ENCODE results near the gene NHLRC4. TPM values are rescaled to one million over a fixed set of nuclear protein-coding genes. Genes with fewer than 3 reads are reported as not detected.

Gene NHLRC4
- total and polyA plus RNA-seq, 2 of the 13 experiments (the other 11 are each of a cell fraction or from before 2014, with no cell fraction given): 0.40 to 0.59 TPM

GRCh38 chr16:533391-534123, 33.2 kb upstream of the NHLRC4 start (continued):
- TF ChIP-seq THAP7 (CRISPR knock-in tag; IDR thresholded peaks at IDR 0.05): no peak
- no peak for TF ChIP-seq NCOA5 (CRISPR knock-in tag; IDR thresholded peaks at IDR 0.05)
- TF ChIP-seq ZNF792 (CRISPR knock-in tag; IDR thresholded peaks at IDR 0.05): no peak
- no peak for TF ChIP-seq TBL1XR1 (IDR thresholded peaks at IDR 0.05; ENCODE audit: borderline replicate concordance, low read length, partially characterized antibody)
- no peak for TF ChIP-seq ZNF253 (CRISPR knock-in tag; IDR thresholded peaks at IDR 0.05; ENCODE audit: borderline replicate concordance)
- TF ChIP-seq ZMYM4 (CRISPR knock-in tag; IDR thresholded peaks at IDR 0.05): no peak
- 0 out of 2 replicates have a peak, but pooled peaks have one; percentile 42 for TF ChIP-seq SMAD3 (CRISPR knock-in tag; IDR thresholded peaks at IDR 0.05)
- no peak; the same call in 1 of the 2 replicates for TF ChIP-seq ZSCAN29 (CRISPR knock-in tag; conservative IDR thresholded peaks at IDR 0.05)
- TF ChIP-seq ZNF20 (CRISPR knock-in tag; IDR thresholded peaks at IDR 0.05): no peak
- no peak for TF ChIP-seq ZNF256 (CRISPR knock-in tag; conservative IDR thresholded peaks at IDR 0.05)
- TF ChIP-seq, protein P1, sequence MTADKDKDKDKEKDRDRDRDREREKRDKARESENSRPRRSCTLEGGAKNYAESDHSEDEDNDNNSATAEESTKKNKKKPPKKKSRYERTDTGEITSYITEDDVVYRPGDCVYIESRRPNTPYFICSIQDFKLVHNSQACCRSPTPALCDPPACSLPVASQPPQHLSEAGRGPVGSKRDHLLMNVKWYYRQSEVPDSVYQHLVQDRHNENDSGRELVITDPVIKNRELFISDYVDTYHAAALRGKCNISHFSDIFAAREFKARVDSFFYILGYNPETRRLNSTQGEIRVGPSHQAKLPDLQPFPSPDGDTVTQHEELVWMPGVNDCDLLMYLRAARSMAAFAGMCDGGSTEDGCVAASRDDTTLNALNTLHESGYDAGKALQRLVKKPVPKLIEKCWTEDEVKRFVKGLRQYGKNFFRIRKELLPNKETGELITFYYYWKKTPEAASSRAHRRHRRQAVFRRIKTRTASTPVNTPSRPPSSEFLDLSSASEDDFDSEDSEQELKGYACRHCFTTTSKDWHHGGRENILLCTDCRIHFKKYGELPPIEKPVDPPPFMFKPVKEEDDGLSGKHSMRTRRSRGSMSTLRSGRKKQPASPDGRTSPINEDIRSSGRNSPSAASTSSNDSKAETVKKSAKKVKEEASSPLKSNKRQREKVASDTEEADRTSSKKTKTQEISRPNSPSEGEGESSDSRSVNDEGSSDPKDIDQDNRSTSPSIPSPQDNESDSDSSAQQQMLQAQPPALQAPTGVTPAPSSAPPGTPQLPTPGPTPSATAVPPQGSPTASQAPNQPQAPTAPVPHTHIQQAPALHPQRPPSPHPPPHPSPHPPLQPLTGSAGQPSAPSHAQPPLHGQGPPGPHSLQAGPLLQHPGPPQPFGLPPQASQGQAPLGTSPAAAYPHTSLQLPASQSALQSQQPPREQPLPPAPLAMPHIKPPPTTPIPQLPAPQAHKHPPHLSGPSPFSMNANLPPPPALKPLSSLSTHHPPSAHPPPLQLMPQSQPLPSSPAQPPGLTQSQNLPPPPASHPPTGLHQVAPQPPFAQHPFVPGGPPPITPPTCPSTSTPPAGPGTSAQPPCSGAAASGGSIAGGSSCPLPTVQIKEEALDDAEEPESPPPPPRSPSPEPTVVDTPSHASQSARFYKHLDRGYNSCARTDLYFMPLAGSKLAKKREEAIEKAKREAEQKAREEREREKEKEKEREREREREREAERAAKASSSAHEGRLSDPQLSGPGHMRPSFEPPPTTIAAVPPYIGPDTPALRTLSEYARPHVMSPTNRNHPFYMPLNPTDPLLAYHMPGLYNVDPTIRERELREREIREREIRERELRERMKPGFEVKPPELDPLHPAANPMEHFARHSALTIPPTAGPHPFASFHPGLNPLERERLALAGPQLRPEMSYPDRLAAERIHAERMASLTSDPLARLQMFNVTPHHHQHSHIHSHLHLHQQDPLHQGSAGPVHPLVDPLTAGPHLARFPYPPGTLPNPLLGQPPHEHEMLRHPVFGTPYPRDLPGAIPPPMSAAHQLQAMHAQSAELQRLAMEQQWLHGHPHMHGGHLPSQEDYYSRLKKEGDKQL (CRISPR knock-in tag; IDR thresholded peaks at IDR 0.05; ENCODE audit: low read depth): no peak
- peak; percentile 63 for TF ChIP-seq DRAP1 (CRISPR knock-in tag; IDR thresholded peaks at IDR 0.05)
- TF ChIP-seq, protein P2, sequence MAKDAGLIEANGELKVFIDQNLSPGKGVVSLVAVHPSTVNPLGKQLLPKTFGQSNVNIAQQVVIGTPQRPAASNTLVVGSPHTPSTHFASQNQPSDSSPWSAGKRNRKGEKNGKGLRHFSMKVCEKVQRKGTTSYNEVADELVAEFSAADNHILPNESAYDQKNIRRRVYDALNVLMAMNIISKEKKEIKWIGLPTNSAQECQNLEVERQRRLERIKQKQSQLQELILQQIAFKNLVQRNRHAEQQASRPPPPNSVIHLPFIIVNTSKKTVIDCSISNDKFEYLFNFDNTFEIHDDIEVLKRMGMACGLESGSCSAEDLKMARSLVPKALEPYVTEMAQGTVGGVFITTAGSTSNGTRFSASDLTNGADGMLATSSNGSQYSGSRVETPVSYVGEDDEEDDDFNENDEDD (CRISPR knock-in tag; IDR thresholded peaks at IDR 0.05; ENCODE audit: borderline replicate concordance): peak; percentile 32; the same call in 1 of the 2 replicates
- peak; percentile 78; the same call in 1 of the 2 replicates for TF ChIP-seq NAIF1 (CRISPR knock-in tag; IDR thresholded peaks at IDR 0.05; ENCODE audit: borderline replicate concordance)
- TF ChIP-seq ARID2 (CRISPR knock-in tag; IDR thresholded peaks at IDR 0.05; ENCODE audit: borderline replicate concordance): no peak
- peak; percentile 57; the same call in 1 of the 2 replicates for TF ChIP-seq DMAP1 (CRISPR knock-in tag; IDR thresholded peaks at IDR 0.05)
- TF ChIP-seq, protein P3, sequence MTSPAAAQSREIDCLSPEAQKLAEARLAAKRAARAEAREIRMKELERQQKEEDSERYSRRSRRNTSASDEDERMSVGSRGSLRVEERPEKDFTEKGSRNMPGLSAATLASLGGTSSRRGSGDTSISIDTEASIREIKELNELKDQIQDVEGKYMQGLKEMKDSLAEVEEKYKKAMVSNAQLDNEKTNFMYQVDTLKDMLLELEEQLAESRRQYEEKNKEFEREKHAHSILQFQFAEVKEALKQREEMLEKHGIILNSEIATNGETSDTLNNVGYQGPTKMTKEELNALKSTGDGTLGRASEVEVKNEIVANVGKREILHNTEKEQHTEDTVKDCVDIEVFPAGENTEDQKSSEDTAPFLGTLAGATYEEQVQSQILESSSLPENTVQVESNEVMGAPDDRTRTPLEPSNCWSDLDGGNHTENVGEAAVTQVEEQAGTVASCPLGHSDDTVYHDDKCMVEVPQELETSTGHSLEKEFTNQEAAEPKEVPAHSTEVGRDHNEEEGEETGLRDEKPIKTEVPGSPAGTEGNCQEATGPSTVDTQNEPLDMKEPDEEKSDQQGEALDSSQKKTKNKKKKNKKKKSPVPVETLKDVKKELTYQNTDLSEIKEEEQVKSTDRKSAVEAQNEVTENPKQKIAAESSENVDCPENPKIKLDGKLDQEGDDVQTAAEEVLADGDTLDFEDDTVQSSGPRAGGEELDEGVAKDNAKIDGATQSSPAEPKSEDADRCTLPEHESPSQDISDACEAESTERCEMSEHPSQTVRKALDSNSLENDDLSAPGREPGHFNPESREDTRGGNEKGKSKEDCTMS (CRISPR knock-in tag; conservative IDR thresholded peaks at IDR 0.05): no peak
- TF ChIP-seq ZNF12 (CRISPR knock-in tag; IDR thresholded peaks at IDR 0.05): no peak
- TF ChIP-seq MTA1 (CRISPR knock-in tag; IDR thresholded peaks at IDR 0.05; ENCODE audit: borderline replicate concordance): peak; percentile 80; the same call in 1 of the 2 replicates
- TF ChIP-seq DNMT3B (CRISPR knock-in tag; conservative IDR thresholded peaks at IDR 0.05): no peak
